Measurements from ENCODE around the gene PTGFRN. TPM values are rescaled to one million over a fixed set of nuclear protein-coding genes. Genes with fewer than 3 reads are reported as not detected.

PTGFRN gene
- total and polyA plus RNA-seq, 4 donors = 5.4 to 12.6 (median 7.2) TPM

- WGBS = 75% methylated on average over 1 of the region's 1 CpG
- no peak overlapping the region for H3K4me3 ChIP-seq (ENCODE audit: low read depth in 1 of 3, low read length in 3 of 3)
- H3K9ac ChIP-seq (ENCODE audit: low read depth in 1 of 2, low read length in 2 of 2) = no peak overlapping the region
- H3K27me3 ChIP-seq (ENCODE audit: control insufficient read depth in 4 of 4, insufficient read depth in 4 of 4, low read length in 3 of 4) = no peaks in the 10 kb centered on the region
- no peaks in the 10 kb centered on the region for H3K4me1 ChIP-seq (ENCODE audit: control insufficient read depth in 4 of 4, insufficient read depth in 4 of 4, low read length in 3 of 4)
- TF ChIP-seq FOXA1 (IDR thresholded peaks at IDR 0.05) (no peak), ATF3 (IDR thresholded peaks at IDR 0.05) (no peak), NR2F2 (IDR thresholded peaks at IDR 0.05) (no peak), JUND (IDR thresholded peaks at IDR 0.05) (no peak), SP1 (IDR thresholded peaks at IDR 0.05) (no peak), CTCF (IDR thresholded peaks at IDR 0.05; ENCODE audit: low read depth, low read length, missing input control) (no peak), EGR1 (IDR thresholded peaks at IDR 0.05; ENCODE audit: low read depth in 2 of 2) (no peak), MAX (IDR thresholded peaks at IDR 0.05) (no peak), RXRA (IDR thresholded peaks at IDR 0.05) (no peak), GABPA (IDR thresholded peaks at IDR 0.05 in 1 of 2, conservative IDR thresholded peaks at IDR 0.05 in 1 of 2) (no peak), HNF4A (conservative IDR thresholded peaks at IDR 0.05) (no peak), RAD21 (IDR thresholded peaks at IDR 0.05) (no peak), TAF1 (conservative IDR thresholded peaks at IDR 0.05) (no peak), YY1 (IDR thresholded peaks at IDR 0.05) (no peak), FOXA2 (IDR thresholded peaks at IDR 0.05) (no peak), HNF4G (IDR thresholded peaks at IDR 0.05) (no peak)
- TF ChIP-seq, protein P1, sequence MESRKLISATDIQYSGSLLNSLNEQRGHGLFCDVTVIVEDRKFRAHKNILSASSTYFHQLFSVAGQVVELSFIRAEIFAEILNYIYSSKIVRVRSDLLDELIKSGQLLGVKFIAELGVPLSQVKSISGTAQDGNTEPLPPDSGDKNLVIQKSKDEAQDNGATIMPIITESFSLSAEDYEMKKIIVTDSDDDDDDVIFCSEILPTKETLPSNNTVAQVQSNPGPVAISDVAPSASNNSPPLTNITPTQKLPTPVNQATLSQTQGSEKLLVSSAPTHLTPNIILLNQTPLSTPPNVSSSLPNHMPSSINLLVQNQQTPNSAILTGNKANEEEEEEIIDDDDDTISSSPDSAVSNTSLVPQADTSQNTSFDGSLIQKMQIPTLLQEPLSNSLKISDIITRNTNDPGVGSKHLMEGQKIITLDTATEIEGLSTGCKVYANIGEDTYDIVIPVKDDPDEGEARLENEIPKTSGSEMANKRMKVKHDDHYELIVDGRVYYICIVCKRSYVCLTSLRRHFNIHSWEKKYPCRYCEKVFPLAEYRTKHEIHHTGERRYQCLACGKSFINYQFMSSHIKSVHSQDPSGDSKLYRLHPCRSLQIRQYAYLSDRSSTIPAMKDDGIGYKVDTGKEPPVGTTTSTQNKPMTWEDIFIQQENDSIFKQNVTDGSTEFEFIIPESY (IDR thresholded peaks at IDR 0.05) = no peak
- TF ChIP-seq, protein P2, sequence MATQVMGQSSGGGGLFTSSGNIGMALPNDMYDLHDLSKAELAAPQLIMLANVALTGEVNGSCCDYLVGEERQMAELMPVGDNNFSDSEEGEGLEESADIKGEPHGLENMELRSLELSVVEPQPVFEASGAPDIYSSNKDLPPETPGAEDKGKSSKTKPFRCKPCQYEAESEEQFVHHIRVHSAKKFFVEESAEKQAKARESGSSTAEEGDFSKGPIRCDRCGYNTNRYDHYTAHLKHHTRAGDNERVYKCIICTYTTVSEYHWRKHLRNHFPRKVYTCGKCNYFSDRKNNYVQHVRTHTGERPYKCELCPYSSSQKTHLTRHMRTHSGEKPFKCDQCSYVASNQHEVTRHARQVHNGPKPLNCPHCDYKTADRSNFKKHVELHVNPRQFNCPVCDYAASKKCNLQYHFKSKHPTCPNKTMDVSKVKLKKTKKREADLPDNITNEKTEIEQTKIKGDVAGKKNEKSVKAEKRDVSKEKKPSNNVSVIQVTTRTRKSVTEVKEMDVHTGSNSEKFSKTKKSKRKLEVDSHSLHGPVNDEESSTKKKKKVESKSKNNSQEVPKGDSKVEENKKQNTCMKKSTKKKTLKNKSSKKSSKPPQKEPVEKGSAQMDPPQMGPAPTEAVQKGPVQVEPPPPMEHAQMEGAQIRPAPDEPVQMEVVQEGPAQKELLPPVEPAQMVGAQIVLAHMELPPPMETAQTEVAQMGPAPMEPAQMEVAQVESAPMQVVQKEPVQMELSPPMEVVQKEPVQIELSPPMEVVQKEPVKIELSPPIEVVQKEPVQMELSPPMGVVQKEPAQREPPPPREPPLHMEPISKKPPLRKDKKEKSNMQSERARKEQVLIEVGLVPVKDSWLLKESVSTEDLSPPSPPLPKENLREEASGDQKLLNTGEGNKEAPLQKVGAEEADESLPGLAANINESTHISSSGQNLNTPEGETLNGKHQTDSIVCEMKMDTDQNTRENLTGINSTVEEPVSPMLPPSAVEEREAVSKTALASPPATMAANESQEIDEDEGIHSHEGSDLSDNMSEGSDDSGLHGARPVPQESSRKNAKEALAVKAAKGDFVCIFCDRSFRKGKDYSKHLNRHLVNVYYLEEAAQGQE (IDR thresholded peaks at IDR 0.05) = no peak
- no peak overlapping the region for H3K27ac ChIP-seq (ENCODE audit: low read depth in 1 of 2, low read length in 2 of 2)
- no peaks in the 10 kb centered on the region for H3K9me3 ChIP-seq (ENCODE audit: control insufficient read depth in 4 of 4, low read length in 3 of 4)
- H3K36me3 ChIP-seq (ENCODE audit: control insufficient read depth in 4 of 4, insufficient read depth in 3 of 4, low read depth in 1 of 4, low read length in 3 of 4) = no peaks in the 10 kb centered on the region
- no peak for DNase-seq (ENCODE audit: low spot score)
Observed at GRCh38 chr1:116895073-116895472, 14.6 kb upstream of the PTGFRN start.
